ENCODE data around the gene ACRBP.
"Not testable (repeated sequence)": the region's sequence is repeated elsewhere in the genome, so short reads cannot be mapped to it uniquely, and the experiment has no call there.

The ACRBP gene

DNA sequence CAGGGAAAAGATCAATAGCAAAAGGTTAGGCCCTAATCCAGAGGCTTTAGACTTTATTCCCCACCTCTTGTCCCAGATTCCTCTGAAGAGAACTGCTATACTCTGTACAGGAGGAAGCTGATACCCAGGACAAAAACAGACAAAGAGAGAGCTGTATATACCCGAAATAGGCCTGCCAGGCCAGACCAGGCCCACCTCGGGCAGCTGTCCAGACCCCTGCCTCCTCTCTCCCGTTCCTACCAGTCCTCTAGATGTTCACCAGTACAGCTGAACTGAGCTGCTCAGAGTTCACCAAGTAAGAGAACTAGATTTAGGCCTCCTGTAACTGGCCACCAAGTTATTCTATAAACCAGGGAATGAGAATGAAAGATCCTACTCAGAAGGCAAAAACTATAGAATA lies 44.7 kb downstream of the ACRBP start:
- FAIRE-seq = no peak
- no peak for DNase-seq (ENCODE audit: insufficient read length, low spot score)
- TF ChIP-seq SPI1 (IDR thresholded peaks at IDR 0.05; ENCODE audit: low read depth, low read length) = no peak
- no peak for TF ChIP-seq PAX5 (IDR thresholded peaks at IDR 0.05; ENCODE audit: insufficient read depth, low read length, severe bottlenecking)
- TF ChIP-seq TAF1 (IDR thresholded peaks at IDR 0.05; ENCODE audit: low read depth, low read length) = no peak
- no peak for TF ChIP-seq POU2F2 (IDR thresholded peaks at IDR 0.05; ENCODE audit: low read depth, low read length)
- TF ChIP-seq POLR2A (IDR thresholded peaks at IDR 0.05; ENCODE audit: low read depth, low read length) = no peak
- no peak for TF ChIP-seq POLR2AphosphoS5 (IDR thresholded peaks at IDR 0.05; ENCODE audit: low read depth, low read length)

DNA sequence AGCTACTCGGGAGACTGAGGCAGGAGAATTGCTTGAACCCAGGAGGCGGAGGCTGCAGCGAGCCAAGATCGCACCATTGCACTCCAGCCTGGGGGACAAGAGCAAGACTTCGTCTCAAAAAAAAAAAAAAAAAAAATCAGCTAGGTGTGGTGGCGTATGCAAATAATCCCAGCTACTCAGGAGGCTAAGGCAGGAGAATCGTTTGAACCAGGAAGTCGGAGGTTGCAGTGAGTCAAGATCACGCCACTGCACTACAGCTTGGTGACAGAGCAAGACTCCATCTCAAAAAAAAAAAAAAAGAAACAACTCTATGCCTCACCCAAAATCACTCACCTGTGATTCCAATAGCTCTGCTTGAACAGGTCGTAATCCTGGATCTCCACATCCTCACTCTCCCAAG lies 51.6 kb downstream of the ACRBP start:
- not testable (repeated sequence) for FAIRE-seq; DNase-seq (ENCODE audit: insufficient read length, low spot score)

DNA sequence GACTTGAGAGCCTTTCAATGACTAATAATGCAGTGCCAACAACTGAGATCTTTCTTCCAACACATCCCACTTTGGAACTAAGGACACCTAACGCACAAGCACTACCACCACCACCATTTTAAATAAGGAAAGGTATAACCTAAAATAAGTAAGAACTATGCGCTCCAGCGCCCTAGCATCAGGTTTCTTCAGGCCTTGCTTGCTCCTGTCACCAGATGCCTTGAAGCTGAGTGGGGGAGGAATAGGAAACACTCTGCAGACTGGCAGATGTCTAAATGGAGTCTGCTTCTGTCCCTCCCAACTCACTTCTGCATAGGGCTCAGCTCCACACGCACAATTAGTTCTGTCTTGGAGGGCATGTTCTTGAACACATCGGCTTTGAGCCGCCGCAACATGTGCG lies 55.1 kb downstream of the ACRBP start:
- DNase-seq (ENCODE audit: insufficient read length, low spot score) (no peak), FAIRE-seq (no peak)
- TF ChIP-seq TAF1 (IDR thresholded peaks at IDR 0.05; ENCODE audit: low read depth, low read length) (no peak), SPI1 (IDR thresholded peaks at IDR 0.05; ENCODE audit: low read depth, low read length) (no peak), POLR2AphosphoS5 (IDR thresholded peaks at IDR 0.05; ENCODE audit: low read depth, low read length) (no peak), POU2F2 (IDR thresholded peaks at IDR 0.05; ENCODE audit: low read depth, low read length) (no peak), POLR2A (IDR thresholded peaks at IDR 0.05; ENCODE audit: low read depth, low read length) (no peak), PAX5 (IDR thresholded peaks at IDR 0.05; ENCODE audit: insufficient read depth, low read length, severe bottlenecking) (no peak)
